IMR-90 (cell line): ENCODE data around the gene NOTCH2.

ENCODE experiments used
- NFE2L2 ChIP-seq: fragments of 150-350 bp; IDR thresholded peaks from 2 replicates; pipeline ENCODE4 v1.6.1; 2016; ENCODE audit warnings: low read depth, mild to moderate bottlenecking, low read length
- TF ChIP-seq, protein P1 (sequence below): conservative IDR thresholded peaks from 2 replicates; pipeline ENCODE4 v1.5.1; 2012; ENCODE audit warnings: mild to moderate bottlenecking, low read depth, low read length, improper control_type of control experiment

DNA sequence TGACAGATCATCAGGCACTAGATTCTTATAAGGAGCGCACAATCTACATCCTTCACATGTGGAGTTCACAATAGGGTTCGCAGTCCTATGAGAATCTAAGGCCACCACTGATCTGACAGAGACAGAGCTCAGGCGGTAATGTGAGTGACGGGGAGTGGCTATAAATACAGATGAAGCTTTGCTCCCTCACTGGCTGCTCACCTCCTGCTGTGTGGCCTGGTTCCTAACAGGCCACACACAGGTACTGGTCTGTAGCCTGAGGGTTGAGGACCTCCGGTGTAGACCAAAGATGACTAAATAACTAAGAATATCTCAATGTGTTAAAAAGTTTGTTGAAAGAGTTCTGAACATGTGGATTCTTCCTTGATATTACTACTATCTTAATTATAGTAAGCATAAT lies 117.0 kb downstream of the NOTCH2 start:
- TF ChIP-seq NFE2L2, result no peak
- TF ChIP-seq, protein P1, sequence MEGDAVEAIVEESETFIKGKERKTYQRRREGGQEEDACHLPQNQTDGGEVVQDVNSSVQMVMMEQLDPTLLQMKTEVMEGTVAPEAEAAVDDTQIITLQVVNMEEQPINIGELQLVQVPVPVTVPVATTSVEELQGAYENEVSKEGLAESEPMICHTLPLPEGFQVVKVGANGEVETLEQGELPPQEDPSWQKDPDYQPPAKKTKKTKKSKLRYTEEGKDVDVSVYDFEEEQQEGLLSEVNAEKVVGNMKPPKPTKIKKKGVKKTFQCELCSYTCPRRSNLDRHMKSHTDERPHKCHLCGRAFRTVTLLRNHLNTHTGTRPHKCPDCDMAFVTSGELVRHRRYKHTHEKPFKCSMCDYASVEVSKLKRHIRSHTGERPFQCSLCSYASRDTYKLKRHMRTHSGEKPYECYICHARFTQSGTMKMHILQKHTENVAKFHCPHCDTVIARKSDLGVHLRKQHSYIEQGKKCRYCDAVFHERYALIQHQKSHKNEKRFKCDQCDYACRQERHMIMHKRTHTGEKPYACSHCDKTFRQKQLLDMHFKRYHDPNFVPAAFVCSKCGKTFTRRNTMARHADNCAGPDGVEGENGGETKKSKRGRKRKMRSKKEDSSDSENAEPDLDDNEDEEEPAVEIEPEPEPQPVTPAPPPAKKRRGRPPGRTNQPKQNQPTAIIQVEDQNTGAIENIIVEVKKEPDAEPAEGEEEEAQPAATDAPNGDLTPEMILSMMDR, result no peak
